GM11168 (cell line): ENCODE results near the gene NPY.

Source experiments
- in situ Hi-C: fragments of 300-500 bp; cut with MboI; formaldehyde crosslinking; loops from one replicate; pipeline ENCODE4 v1.12.0; 2022; ENCODE audit warnings: low sequenced_read_pairs; ENCODE audit not compliant: unreplicated experiment

NPY gene

DNA sequence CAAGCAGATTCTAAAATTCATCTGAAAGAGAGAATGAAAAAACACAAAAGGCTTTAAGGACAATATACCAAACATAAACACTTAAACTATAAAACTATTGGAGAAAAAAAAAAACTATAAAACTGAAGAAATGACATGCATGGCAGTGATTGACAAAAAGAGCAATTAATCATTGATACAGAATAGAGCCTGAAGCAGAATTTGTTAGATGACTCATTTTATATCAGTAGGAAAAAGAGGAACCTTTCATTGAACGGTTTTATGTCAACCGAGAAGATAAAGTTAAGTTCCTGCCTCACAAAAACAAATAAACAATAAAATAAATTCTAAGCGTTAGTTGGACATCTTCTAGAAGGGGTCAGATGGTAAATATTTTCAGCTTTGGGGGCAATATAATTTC lies 23.3 kb downstream of the NPY start:
- in situ Hi-C loops = no loop called here

DNA sequence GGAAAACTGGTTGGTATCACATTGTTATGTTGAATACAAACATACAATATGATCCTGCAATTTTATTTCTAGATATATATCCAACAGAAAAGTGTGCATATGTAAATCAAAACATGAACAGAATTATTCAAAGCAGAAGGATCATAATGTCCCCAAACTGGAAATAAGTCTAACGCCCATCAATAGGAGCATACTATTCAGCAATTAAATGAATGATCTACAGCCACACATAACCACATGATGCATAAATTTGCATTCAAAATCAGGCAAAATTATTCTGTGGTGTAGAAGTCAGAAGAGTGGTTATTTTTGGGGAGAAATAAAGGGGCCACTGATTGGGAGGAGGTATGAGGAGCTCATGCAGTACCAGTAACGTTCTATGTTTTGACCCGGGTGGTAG lies 28.6 kb downstream of the NPY start:
- in situ Hi-C loops = no loop called here

DNA sequence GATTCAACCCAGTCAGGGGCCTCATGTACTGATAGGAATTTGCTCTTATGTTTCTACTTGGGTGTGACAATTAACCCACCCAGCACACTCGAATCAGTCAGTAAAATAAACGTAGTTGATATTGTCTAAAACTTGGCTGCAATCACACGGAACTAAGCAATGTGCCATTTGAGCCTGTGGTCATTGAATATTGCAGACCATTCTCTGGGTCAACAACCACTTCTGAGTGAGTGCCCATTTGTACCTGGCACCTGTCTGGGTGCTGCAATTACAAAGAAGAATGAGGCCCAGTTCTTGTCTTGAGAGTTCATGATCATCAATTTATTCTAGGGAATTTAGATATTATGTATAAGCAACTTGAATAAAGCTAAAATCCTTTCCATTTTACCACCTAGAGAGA lies 29.8 kb downstream of the NPY start:
- in situ Hi-C loops = no loop called here

DNA sequence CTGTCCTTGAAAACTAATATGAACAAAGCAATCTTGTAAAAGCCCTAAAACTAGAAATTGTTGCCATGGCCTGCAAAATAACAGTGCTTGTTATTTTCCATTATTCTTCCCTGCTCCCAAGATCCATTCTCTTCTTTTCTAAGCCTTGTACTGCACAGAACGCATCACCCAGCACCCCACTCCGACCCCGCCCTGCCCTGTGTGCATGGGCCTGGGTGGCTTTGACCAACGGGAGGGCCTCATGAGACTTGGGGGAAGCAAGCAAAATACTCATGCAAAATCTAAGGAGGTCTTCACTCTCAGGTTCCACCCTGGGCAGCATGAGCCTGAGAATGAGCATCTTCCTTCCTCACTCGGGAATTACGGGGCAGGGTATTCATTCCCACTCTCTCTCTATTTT lies 32.4 kb downstream of the NPY start:
- in situ Hi-C loops = no loop called here

DNA sequence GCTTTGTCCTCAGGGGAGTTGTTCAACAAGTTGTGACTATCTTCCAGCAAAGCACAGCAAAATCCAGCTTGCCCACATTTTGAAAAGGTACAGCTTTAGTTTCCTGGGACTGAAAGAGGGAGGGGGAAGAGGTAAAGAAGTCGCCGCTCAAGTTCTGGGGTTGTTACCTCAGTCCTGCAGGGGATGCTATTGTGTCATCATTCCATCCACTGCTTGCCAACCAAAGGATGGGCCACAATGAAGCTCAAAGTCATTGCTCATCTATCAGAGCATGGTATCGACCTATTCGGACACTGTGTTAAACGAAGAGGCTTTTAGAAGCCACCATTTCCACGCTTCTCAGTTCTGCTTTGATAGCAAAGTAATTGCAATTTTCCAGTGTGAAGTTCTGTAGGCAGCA lies 34.3 kb downstream of the NPY start:
- in situ Hi-C loops = no loop called here

DNA sequence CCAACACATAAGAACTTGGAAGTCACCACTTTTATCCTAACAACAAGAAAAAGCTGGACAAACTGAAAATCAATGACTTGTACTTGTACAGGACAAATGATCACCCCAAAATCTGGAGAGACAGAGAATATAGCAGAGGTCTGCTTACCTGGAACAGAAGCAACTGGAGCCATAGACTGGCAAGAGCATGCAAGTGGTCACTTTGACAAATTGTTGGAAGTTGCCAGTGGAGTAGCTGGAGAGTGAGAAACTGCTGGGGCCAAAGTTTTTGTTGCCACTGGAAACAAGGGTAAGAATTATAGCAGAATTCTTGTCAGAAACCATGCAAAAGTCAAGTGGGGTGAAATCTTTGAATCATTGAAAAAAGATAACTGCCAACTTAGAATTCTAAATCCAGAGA lies 35.2 kb downstream of the NPY start:
- in situ Hi-C loops = no loop called here

DNA sequence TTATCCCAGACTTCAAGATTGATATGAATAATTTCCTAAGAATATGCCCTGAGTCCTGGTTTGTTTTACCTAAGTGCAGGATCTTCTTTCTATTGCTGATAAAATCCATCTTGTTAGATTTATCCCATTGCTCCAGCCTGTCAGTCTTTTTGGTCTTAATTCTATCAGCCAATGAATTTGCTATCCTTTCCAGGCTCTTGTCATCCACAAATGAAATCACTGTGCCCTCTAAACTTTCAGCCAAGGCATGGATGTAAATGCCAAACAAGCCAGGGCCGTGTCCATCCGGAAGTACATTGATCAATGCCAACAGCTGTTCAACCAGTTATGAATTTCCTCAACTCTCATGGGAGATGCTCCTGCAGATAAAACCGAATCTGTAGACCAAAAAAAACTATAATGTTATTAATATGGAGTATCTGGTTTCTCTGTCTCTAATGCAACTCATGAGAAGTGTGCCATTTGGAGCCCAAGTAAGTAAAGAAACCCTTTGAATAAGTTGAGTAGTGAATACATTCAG lies 40.0 kb downstream of the NPY start:
- in situ Hi-C loops = no loop called here

DNA sequence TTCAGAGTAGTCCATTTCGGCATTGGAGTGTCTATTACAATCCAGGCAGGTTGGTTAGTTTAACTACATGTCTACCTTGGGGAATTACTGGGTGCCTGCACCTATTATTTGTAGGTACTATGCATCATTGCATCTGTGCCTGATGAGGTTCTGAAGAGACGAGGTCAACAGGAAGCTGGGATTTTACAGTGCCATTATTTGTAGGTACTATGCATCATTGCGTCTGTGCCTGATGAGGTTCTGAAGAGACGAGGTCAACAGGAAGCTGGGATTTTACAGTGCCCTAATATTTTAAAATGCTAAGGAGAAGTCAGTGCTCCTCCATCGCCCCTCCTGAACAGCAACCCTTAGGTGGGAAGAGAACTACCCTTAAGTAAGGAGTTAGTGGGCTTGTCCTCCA lies 41.7 kb downstream of the NPY start:
- in situ Hi-C loops = no loop called here

DNA sequence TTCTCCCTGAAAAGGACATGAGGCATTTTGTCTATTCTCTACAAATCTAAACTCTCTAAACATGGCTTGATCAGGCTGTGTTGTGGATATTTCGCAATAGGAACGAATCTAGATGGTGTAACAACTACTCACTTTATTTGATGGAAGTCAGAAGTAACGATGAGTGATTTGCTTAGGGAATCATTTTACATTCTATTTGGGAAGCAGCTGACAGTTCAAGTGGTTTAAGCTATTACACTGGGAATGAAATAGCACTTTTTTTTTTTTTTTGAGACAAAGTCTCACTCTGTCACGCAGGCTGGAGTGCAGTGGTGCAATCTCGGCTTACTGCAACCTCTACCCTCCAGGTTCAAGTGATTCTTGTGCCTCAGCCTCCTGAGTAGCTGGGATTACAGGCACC lies 44.1 kb downstream of the NPY start:
- in situ Hi-C loops = no loop called here

DNA sequence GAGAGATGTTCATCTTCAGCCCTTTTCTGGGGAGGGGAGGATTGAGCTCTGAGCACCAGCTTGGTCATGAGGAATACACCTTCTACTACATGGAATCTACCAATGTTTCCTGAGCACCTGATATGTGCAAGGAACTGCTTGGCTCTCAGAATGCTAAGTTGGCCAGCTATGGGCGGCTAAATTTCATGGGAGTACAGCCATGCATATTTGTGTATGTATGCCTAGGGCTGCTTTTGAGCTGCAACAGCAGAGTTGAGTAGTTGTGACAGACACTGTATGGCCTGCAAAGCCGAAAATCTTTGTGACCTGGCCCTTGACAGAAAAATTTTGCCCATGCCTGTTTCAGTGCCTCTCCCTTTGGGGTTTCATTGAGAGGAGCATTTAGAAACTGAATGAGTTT lies 44.9 kb downstream of the NPY start:
- in situ Hi-C loops = no loop called here

DNA sequence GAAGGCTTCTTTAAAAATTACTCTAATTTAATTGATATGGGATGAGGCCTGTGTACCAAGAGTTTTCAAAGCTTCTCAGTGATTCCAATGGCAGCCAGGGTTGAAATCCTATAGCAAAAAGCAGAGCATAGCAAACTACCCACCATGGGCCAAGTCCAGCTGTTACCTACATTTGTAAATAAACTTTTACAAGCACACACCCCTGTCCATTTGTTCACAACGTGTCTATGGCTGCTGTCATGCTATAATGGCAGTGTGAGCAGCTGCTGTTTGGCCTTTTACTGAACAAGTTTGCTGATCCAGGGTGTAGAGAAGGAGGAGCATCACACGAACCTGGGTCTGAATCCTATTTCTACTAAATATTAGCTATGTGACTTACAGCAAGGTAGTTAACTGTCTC lies 50.0 kb downstream of the NPY start:
- in situ Hi-C loops = no loop called here

DNA sequence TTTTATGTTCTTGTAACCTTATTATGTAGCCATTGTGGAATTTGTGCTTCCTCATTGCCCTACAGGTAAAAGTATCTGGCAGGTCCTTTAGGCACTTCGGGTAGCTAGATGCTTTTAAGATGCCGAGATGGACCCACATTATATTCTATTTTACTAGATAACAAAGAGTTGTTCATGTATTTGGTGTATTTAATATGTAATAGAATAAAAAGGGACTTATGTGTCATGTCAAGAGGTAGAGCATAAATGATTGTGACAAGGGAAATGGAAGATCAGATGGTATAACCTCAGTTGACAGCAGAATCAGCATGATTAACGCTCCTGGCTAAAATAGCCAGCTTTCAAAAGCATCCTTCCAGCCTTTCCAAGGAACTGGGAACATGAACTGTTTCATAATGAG lies 50.6 kb downstream of the NPY start:
- in situ Hi-C loops = no loop called here

DNA sequence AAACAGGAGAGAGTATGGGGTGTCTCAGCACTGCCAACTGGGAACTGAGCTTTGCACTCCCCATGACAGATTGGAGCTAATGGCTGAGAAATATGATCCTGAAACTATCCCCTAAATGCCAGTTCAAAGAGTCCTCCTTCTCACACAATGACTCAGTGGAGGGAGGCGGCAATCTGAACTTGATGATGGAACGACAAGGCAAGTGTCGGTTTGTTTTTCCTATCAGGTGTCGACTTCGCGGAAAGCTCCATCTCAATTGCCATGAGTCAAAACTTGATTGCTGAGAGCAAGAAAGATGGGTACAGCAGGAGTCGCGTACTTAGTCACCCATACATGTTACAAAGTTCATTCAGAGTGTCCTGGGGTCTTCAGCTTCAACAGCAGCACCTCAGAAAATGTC lies 52.5 kb downstream of the NPY start:
- in situ Hi-C loops = no loop called here

DNA sequence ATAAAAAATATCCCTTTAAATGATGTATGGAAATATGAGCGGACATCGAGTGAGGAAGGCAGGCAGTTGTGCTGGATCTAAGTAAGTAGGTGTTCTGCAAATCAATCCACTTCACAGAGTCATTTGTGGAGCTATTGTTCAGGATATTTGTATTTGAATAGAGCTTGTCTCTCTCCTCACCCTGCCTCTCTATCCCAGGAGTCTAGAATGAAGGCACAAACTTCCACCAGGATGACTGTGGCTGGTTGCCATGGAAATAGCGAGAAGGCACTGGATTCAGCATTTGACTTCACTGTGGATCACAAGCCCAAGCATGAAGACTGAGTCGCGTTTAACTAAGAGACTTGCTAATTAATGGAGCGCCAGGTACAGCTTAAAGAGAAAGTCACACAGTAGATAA lies 53.2 kb downstream of the NPY start:
- in situ Hi-C loops = no loop called here

DNA sequence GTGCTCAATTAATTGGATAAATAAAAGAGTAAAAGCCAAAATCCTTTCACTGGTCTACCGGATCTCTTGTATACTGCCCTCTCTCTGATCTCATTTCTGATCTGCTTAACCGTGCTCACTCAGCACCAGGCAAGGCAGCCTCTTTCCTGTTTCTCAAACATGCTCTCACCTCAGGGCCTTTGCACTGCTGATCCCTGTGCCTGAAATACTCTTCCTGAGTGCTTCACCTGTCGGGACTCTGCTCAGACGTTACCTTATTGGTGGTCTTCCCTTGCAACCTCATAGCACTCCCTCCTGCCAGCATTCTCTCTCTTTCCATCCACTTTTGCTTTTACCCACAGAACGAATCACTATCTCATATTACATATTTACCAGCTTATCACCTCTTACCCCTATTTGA lies 55.6 kb downstream of the NPY start:
- in situ Hi-C loops = no loop called here

DNA sequence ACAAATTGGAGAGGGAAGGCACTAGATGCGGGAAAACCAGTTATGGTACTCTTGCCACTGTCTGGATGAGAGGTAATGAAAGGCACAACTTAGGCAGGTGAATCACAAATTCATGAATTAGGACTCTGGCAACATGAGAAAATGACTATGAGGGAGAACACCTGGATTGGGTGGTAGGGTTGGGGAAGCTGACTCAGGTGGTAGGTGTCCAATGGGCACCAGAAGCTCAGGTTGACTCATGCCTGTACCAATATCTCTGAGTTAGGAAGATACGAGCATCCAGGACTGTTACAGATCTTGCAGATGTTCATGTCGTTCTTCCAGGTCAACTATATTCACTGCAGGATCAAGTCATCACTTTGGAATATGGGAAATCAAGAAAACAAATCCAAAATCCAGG lies 56.7 kb downstream of the NPY start:
- in situ Hi-C loops = no loop called here
